ENCODE data around the gene CSGALNACT2. TPM values are rescaled to one million over a fixed set of nuclear protein-coding genes. Genes with fewer than 3 reads are reported as not detected.

CSGALNACT2 gene
- total RNA-seq, 1 experiment from 2014 or later: 5.1 TPM

DNA sequence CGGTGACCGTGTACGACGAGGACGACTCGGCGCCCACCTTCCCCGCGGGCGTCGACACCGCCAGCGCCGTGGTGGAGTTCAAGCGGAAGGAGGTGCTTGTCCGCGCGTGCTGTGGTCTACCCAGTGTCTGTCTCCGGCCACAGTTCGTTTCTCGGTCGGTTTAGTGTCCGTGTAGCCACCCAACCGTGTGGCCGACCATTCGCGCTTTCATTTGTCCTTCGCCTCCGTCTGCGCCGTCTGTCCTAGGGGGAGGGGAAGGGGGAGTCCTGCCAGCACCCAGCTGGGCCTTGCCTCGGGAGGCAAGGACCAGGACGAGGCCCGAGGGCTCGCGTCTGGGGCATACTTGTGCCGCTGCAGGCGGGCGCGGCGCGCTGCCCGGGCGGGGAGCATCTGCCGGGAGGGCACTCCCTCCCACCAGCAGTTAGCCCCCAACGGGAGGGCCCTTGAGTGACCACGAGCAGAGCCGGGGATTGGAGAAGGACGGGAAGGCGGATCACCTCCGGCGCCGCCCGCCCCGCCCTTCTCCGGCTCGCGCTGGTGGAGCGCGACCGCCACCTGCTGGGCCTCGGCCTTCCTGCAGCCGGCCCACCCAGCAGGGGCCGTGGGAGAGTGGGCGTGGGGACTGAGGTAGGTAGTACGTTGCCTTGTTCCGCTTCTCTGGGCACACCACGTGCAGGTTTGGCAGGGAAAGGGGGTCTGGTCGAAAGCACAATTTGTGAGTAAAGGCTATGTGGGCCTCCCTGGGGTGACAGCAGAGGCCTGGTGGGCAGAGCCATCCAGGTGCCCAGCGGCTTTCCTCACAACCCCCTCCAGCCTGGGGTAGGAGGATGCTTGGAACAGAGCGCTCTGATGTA is 32.9 kb upstream of the CSGALNACT2 start (continued):
- 0 out of 2 replicates have a peak, but pooled peaks have one; percentile 61 for TF ChIP-seq FOXP4 (CRISPR knock-in tag; IDR thresholded peaks at IDR 0.05)
- TF ChIP-seq NFE2L1 (CRISPR knock-in tag; IDR thresholded peaks at IDR 0.05): no peak

GRCh38 chr10:43105956-43106229 is 32.4 kb upstream of the CSGALNACT2 start:
- ChIA-PET CTCF (interaction anchor here (1.1 to 1.8 kb wide), 2 partner anchors 30 to 352 kb away, joined by 3 to 12 read pairs; no protein-coding TSS in a partner anchor), POLR2A (no interaction called here)
- ATAC-seq (no peak), DNase-seq (ENCODE audit: low spot score) (no peak)
- Mint-ChIP-seq H3K27me3 (ENCODE audit: low read depth) (peaks cover 22% of the 10 kb centered on the region), H3K36me3 (no peaks in the 10 kb centered on the region), H3K9me3 (no peaks in the 10 kb centered on the region), H3K4me1 (no peaks in the 10 kb centered on the region), H3K4me3 (no peak overlapping the region), H3K27ac (no peak overlapping the region)
- no peak for TF ChIP-seq ZNF232 (CRISPR knock-in tag; IDR thresholded peaks at IDR 0.05)
- no peak for TF ChIP-seq CREB1 (CRISPR knock-in tag; IDR thresholded peaks at IDR 0.05)
- TF ChIP-seq OVOL2 (CRISPR knock-in tag; IDR thresholded peaks at IDR 0.05; ENCODE audit: borderline replicate concordance): no peak
- TF ChIP-seq SMAD4 (CRISPR knock-in tag; IDR thresholded peaks at IDR 0.05): no peak
- no peak for TF ChIP-seq NR3C1 (CRISPR knock-in tag; conservative IDR thresholded peaks at IDR 0.05; ENCODE audit: low read depth)
- no peak for TF ChIP-seq TP53 (CRISPR knock-in tag; IDR thresholded peaks at IDR 0.05)
- TF ChIP-seq, protein P1, sequence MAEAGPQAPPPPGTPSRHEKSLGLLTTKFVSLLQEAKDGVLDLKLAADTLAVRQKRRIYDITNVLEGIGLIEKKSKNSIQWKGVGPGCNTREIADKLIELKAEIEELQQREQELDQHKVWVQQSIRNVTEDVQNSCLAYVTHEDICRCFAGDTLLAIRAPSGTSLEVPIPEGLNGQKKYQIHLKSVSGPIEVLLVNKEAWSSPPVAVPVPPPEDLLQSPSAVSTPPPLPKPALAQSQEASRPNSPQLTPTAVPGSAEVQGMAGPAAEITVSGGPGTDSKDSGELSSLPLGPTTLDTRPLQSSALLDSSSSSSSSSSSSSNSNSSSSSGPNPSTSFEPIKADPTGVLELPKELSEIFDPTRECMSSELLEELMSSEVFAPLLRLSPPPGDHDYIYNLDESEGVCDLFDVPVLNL (CRISPR knock-in tag; IDR thresholded peaks at IDR 0.05; ENCODE audit: borderline replicate concordance, low read depth): no peak

DNA sequence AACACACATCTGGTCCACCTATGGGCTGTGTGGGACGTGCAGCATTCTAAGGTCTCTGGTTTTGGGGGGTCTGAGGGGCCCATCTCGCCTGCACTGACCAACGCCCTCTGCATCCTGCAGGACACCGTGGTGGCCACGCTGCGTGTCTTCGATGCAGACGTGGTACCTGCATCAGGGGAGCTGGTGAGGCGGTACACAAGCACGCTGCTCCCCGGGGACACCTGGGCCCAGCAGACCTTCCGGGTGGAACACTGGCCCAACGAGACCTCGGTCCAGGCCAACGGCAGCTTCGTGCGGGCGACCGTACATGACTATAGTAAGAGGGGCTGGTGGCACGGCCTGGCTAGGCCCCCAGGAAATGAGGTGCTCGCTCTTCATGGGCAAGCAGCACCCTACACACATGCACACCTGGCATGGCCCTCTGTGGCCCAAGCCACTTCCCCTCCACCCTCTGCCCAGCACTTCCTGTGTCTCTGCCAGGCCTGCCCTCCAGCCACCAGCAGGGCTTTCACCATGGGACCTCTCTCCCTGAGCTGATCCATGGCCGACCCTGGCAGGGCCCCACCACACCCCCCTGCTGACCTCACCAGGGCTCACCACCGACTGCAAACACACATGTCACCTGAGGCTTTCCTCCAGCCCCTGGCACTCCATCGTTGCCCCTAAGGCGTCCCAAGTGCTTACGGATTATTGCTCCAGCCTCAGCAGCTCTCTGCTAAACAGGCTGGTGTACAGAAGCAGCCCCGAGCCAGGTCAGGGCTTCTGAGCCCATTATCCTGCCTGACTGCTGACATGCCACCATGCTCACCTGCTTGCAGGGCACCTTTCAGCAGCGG is 31.8 kb upstream of the CSGALNACT2 start:
- no peak overlapping the region for H3K4me3 Mint-ChIP-seq
- no peaks in the 10 kb centered on the region for H3K36me3 Mint-ChIP-seq
- POLR2A ChIA-PET: no interaction called here
- CTCF ChIA-PET: interaction anchor here (1.0 to 1.8 kb wide), 3 partner anchors 16 to 353 kb away, joined by 3 to 12 read pairs (median 3); no protein-coding TSS in a partner anchor
- H3K27me3 Mint-ChIP-seq (ENCODE audit: low read depth): peaks cover 22% of the 10 kb centered on the region
- no peak overlapping the region for H3K27ac Mint-ChIP-seq
- no peak for DNase-seq (ENCODE audit: low spot score)
- H3K9me3 Mint-ChIP-seq: no peaks in the 10 kb centered on the region
- H3K4me1 Mint-ChIP-seq: no peaks in the 10 kb centered on the region
- no peak for ATAC-seq
- no peak for TF ChIP-seq ELF4 (CRISPR knock-in tag; IDR thresholded peaks at IDR 0.05; ENCODE audit: low read depth)
- TF ChIP-seq ZNF671 (CRISPR knock-in tag; IDR thresholded peaks at IDR 0.05): no peak
- TF ChIP-seq JUN (CRISPR knock-in tag; IDR thresholded peaks at IDR 0.05): no peak
- TF ChIP-seq ZNF396 (CRISPR knock-in tag; IDR thresholded peaks at IDR 0.05; ENCODE audit: borderline replicate concordance): no peak
- no peak for TF ChIP-seq SP1 (CRISPR knock-in tag; conservative IDR thresholded peaks at IDR 0.05)
- TF ChIP-seq NFYB (CRISPR knock-in tag; conservative IDR thresholded peaks at IDR 0.05; ENCODE audit: low read depth): no peak
- TF ChIP-seq CBFB (CRISPR knock-in tag; IDR thresholded peaks at IDR 0.05; ENCODE audit: low read depth): no peak
- no peak for TF ChIP-seq USF2 (CRISPR knock-in tag; IDR thresholded peaks at IDR 0.05)
- no peak for TF ChIP-seq ATF6 (CRISPR knock-in tag; IDR thresholded peaks at IDR 0.05)
- TF ChIP-seq ESRRA (CRISPR knock-in tag; IDR thresholded peaks at IDR 0.05; ENCODE audit: borderline replicate concordance): no peak
- TF ChIP-seq, protein P2, sequence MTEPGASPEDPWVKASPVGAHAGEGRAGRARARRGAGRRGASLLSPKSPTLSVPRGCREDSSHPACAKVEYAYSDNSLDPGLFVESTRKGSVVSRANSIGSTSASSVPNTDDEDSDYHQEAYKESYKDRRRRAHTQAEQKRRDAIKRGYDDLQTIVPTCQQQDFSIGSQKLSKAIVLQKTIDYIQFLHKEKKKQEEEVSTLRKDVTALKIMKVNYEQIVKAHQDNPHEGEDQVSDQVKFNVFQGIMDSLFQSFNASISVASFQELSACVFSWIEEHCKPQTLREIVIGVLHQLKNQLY (CRISPR knock-in tag; IDR thresholded peaks at IDR 0.05): no peak
- TF ChIP-seq, protein P3, sequence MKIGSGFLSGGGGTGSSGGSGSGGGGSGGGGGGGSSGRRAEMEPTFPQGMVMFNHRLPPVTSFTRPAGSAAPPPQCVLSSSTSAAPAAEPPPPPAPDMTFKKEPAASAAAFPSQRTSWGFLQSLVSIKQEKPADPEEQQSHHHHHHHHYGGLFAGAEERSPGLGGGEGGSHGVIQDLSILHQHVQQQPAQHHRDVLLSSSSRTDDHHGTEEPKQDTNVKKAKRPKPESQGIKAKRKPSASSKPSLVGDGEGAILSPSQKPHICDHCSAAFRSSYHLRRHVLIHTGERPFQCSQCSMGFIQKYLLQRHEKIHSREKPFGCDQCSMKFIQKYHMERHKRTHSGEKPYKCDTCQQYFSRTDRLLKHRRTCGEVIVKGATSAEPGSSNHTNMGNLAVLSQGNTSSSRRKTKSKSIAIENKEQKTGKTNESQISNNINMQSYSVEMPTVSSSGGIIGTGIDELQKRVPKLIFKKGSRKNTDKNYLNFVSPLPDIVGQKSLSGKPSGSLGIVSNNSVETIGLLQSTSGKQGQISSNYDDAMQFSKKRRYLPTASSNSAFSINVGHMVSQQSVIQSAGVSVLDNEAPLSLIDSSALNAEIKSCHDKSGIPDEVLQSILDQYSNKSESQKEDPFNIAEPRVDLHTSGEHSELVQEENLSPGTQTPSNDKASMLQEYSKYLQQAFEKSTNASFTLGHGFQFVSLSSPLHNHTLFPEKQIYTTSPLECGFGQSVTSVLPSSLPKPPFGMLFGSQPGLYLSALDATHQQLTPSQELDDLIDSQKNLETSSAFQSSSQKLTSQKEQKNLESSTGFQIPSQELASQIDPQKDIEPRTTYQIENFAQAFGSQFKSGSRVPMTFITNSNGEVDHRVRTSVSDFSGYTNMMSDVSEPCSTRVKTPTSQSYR (CRISPR knock-in tag; IDR thresholded peaks at IDR 0.05): no peak
- no peak for TF ChIP-seq NFATC4 (CRISPR knock-in tag; IDR thresholded peaks at IDR 0.05)
